H1 (cell line): Measurements from ENCODE around the gene EZH2.

Source experiments
- ATF3 ChIP-seq: IDR thresholded peaks from 2 replicates; pipeline ENCODE4 v1.6.1; 2011; ENCODE audit warnings: low read depth, mild to moderate bottlenecking, low read length; ENCODE audit not compliant: insufficient read depth
- CEBPB ChIP-seq: IDR thresholded peaks from 2 replicates; pipeline ENCODE4 v1.6.1; 2012; ENCODE audit warnings: low read depth, low read length
- CHD2 ChIP-seq: IDR thresholded peaks from 2 replicates; pipeline ENCODE4 v1.6.1; 2012; ENCODE audit warnings: low read length, improper control_type of control experiment
- JUND ChIP-seq: IDR thresholded peaks from 2 replicates; pipeline ENCODE4 v1.6.1; 2011; ENCODE audit warnings: mild to moderate bottlenecking, improper control_type of control experiment, low read length
- PHF8 ChIP-seq: fragments of 200-600 bp; sonication (generic); conservative IDR thresholded peaks from 2 replicates; pipeline ENCODE4 v1.7.1; 2012; ENCODE audit warnings: low read depth, mild to moderate bottlenecking, inconsistent platforms, low read length, moderate library complexity
- POLR2A ChIP-seq, 2 experiments: IDR thresholded peaks; 1 replicate in 1 of 2; 2 replicates in 1 of 2; pipeline ENCODE4 v1.6.1; 2011; ENCODE audit warnings: low read depth in 2 of 2, low read length in 2 of 2, mild to moderate bottlenecking in 2 of 2; ENCODE audit errors: control extremely low read depth in 1 of 2
- RNF2 ChIP-seq: fragments of 200-900, 300-1000 bp; sonication (generic); IDR thresholded peaks from 2 replicates; pipeline ENCODE4 v1.7.1; 2016; ENCODE audit warnings: borderline replicate concordance, low read depth, mild to moderate bottlenecking, antibody characterized with exemption, low read length; ENCODE audit not compliant: poor library complexity, severe bottlenecking; ENCODE audit errors: missing control alignments
- SIX5 ChIP-seq: IDR thresholded peaks from 2 replicates; pipeline ENCODE4 v1.6.1; 2011; ENCODE audit warnings: mild to moderate bottlenecking, low read depth, low read length
- SP1 ChIP-seq: IDR thresholded peaks from 2 replicates; pipeline ENCODE4 v1.6.1; 2011; ENCODE audit warnings: low read depth, low read length
- SP2 ChIP-seq: IDR thresholded peaks from 2 replicates; pipeline ENCODE4 v1.6.1; 2012; ENCODE audit warnings: mild to moderate bottlenecking, low read length, inconsistent platforms
- TCF12 ChIP-seq: IDR thresholded peaks from 2 replicates; pipeline ENCODE4 v1.6.1; 2011; ENCODE audit warnings: low read depth, mild to moderate bottlenecking, low read length
- YY1 ChIP-seq: IDR thresholded peaks from 2 replicates; pipeline ENCODE4 v1.6.1; 2011; ENCODE audit warnings: low read depth, mild to moderate bottlenecking, low read length
- TF ChIP-seq, protein P1 (sequence below), 3 experiments: IDR thresholded peaks; 1 replicate in 2 of 3; 2 replicates in 1 of 3; pipeline versions ENCODE4 v1.5.1 to v1.6.1; 2011; ENCODE audit warnings: low read length in 3 of 3, mild to moderate bottlenecking in 3 of 3, inconsistent platforms in 2 of 3, low read depth in 1 of 3, moderate library complexity in 1 of 3; ENCODE audit not compliant: insufficient read depth in 1 of 3; ENCODE audit errors: control extremely low read depth in 1 of 3

GRCh38 chr7:148868378-148868674, 15.8 kb downstream of the EZH2 start:
- TF ChIP-seq, protein P1, sequence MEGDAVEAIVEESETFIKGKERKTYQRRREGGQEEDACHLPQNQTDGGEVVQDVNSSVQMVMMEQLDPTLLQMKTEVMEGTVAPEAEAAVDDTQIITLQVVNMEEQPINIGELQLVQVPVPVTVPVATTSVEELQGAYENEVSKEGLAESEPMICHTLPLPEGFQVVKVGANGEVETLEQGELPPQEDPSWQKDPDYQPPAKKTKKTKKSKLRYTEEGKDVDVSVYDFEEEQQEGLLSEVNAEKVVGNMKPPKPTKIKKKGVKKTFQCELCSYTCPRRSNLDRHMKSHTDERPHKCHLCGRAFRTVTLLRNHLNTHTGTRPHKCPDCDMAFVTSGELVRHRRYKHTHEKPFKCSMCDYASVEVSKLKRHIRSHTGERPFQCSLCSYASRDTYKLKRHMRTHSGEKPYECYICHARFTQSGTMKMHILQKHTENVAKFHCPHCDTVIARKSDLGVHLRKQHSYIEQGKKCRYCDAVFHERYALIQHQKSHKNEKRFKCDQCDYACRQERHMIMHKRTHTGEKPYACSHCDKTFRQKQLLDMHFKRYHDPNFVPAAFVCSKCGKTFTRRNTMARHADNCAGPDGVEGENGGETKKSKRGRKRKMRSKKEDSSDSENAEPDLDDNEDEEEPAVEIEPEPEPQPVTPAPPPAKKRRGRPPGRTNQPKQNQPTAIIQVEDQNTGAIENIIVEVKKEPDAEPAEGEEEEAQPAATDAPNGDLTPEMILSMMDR (IDR thresholded peaks at IDR 0.05; ENCODE audit: control extremely low read depth in 1 of 3, insufficient read depth in 1 of 3, low read depth in 1 of 3, low read length in 3 of 3) = no peak
- TF ChIP-seq PHF8 = no peak
- no peak for TF ChIP-seq ATF3
- TF ChIP-seq SP2 = no peak
- TF ChIP-seq CHD2 = no peak
- no peak for TF ChIP-seq RNF2
- TF ChIP-seq SIX5 = no peak
- no peak for TF ChIP-seq YY1
- no peak for TF ChIP-seq TCF12
- no peak for TF ChIP-seq CEBPB
- TF ChIP-seq POLR2A (IDR thresholded peaks at IDR 0.05; ENCODE audit: control extremely low read depth in 1 of 2, low read depth in 2 of 2, low read length in 2 of 2) = no peak
- no peak for TF ChIP-seq JUND
- TF ChIP-seq SP1 = no peak
